Adrenal gland (tissue), 5 donors: ENCODE results near the gene LPCAT4.

Experiments
- CTCF ChIP-seq, 6 experiments: fragments of 450-650 bp in 4 of 6; fragments of 200-600 bp in 2 of 6; sonication (generic) in 1 of 6; IDR thresholded peaks; 1 replicate in 5 of 6; 2 replicates in 1 of 6; pipeline versions ENCODE4 v1.5.1 to v1.8.0; 2016 to 2021; ENCODE audit warnings: antibody characterized with exemption in 6 of 6, mild to moderate bottlenecking in 2 of 6, moderate library complexity in 1 of 6
- POLR2A ChIP-seq, 2 donors: fragments of 450-650 bp; IDR thresholded peaks; one replicate each; pipeline ENCODE4 v1.6.1; 2017; ENCODE audit warnings: antibody characterized with exemption in 2 of 2, mild to moderate bottlenecking in 2 of 2, moderate library complexity in 1 of 2
- donor health status: DM: no; HTN: no; CAD: no.

- TF ChIP-seq POLR2A (IDR thresholded peaks at IDR 0.05) (no peak), CTCF (IDR thresholded peaks at IDR 0.05) (no peak)
These were observed 1.2 kb downstream of the LPCAT4 start for GRCh38 chr15:34365836-34366235.
